A549 treated with ZK216348 at 1 μM for 4 hours (cell line): Measurements from ENCODE around the gene FAM236B. TPM values are rescaled to one million over a fixed set of nuclear protein-coding genes. Genes with fewer than 3 reads are reported as not detected.

ENCODE experiments used
- total RNA-seq: library from RNA; stranded (reverse); fragments of 200-300 nt; extraction: Qiagen RNA extraction; gene quantifications from 5 replicates; pipeline ENCODE4 v1.2.3, GENCODE V29; 2022; ENCODE audit warnings: low read depth

The FAM236B gene
- not detected in 5 replicates for total RNA-seq

GRCh38 chrX:72782560-72782959, at the start of gene FAM236B:
TSS of gene FAM236B (minus strand) at chrX:72782660. CDS start at chrX:72782560, 100 bp downstream.

GRCh38 chrX:72808110-72808509, 25.6 kb upstream of the FAM236B start, which contains the start of gene FAM236D:
TSS of gene FAM236D (minus strand) at chrX:72808210. CDS start at chrX:72808110, 100 bp downstream.

GRCh38 chrX:72776653-72777466, 5.6 kb downstream of the FAM236B start, which contains the start of gene DMRTC1B:
TSS of gene DMRTC1B (plus strand) at chrX:72776890. CDS start at chrX:72845136, 68,246 bp downstream.

Other genes with a start within 250 kb of the FAM236B start
- gene HDAC8, start 209.8 kb downstream of the FAM236B start, total RNA-seq, result 24.3 to 32.3 TPM (median 26.1 TPM) in 5 replicates
- gene PHKA1, start 68.4 kb downstream of the FAM236B start, total RNA-seq, result 21.8 to 29.2 TPM (median 28.2 TPM) in 5 replicates
- gene DMRTC1B, start 5.8 kb downstream of the FAM236B start, total RNA-seq, result 0.13 TPM in 1 of 5 replicates, not detected in the others
- not detected in 5 replicates for gene FAM236D, start 25.6 kb upstream of the FAM236B start, total RNA-seq
- gene FAM236C, start 130.0 kb upstream of the FAM236B start, total RNA-seq, result not detected in 5 replicates
- not detected in 5 replicates for gene FAM236A, start 155.5 kb upstream of the FAM236B start, total RNA-seq
- gene DMRTC1, start 161.2 kb upstream of the FAM236B start, total RNA-seq, result not detected in 5 replicates
- not detected in 5 replicates for gene PABPC1L2B, start 220.3 kb upstream of the FAM236B start, total RNA-seq